Measurements from ENCODE around the gene CD80. TPM values are rescaled to one million over a fixed set of nuclear protein-coding genes. Genes with fewer than 3 reads are reported as not detected.

The CD80 gene
- total and polyA plus RNA-seq, 2 of the 8 experiments (the other 6 are each of a cell fraction or from before 2014, with no cell fraction given): 0.11 TPM; not detected in 1

- H2AFZ ChIP-seq (ENCODE audit: low read length): no peak overlapping the region
- POLR2A ChIA-PET (ENCODE audit: partially characterized antibody): interaction anchor here (0.6 kb wide), 1 partner anchor 68 kb away, joined by 3 read pairs; no protein-coding TSS in a partner anchor
These were observed 25.8 kb upstream of the CD80 start for GRCh38 chr3:119585208-119585607.

More at GRCh38 chr3:119585208-119585607, 25.8 kb upstream of the CD80 start:
- Histone ChIP-seq H4K20me1 (replicated peaks in 1 of 2; ENCODE audit: control insufficient read depth in 1 of 2, insufficient read depth in 2 of 2, low read length in 2 of 2) (no peaks in the 10 kb centered on the region), H4K91ac (replicated peaks; ENCODE audit: insufficient read length, low read length) (no peak overlapping the region), H4K8ac (ENCODE audit: extremely low read depth, insufficient read depth, low read length) (no peak overlapping the region), H3K27ac (ENCODE audit: low read depth, low read length) (no peak overlapping the region), H3K79me2 (ENCODE audit: control insufficient read depth in 1 of 2, insufficient read depth in 2 of 2, low read length in 2 of 2) (no peaks in the 10 kb centered on the region), H3K9me3 (ENCODE audit: insufficient read depth in 2 of 2, low read depth in 1 of 2, low read length in 1 of 2) (no peaks in the 10 kb centered on the region), H3K14ac (ENCODE audit: insufficient read length) (no peak overlapping the region), H4K5ac (ENCODE audit: insufficient read length, low read depth, low read length) (no peak overlapping the region), H2BK15ac (ENCODE audit: low read length) (no peak overlapping the region), H3K23ac (ENCODE audit: insufficient read length) (peak overlapping the region; percentile 37), H3K9ac (replicated peaks in 1 of 4; ENCODE audit: extremely low read depth in 1 of 4, low read depth in 3 of 4, low read length in 3 of 4) (no peak overlapping the region), H3K4me3 (ENCODE audit: extremely low read depth in 1 of 4, insufficient read depth in 2 of 4, low read depth in 3 of 4, low read length in 4 of 4) (no peak overlapping the region), H3K23me2 (ENCODE audit: low read depth, low read length) (no peaks in the 10 kb centered on the region; the same call in 1 of the 2 replicates), H3K27me3 (replicated peaks in 1 of 4; ENCODE audit: control insufficient read depth in 3 of 4, extremely low read depth in 1 of 4, insufficient read depth in 3 of 4, low read length in 3 of 4) (peaks cover 0 to 5% (median 5%) of the 10 kb centered on the region in 4 experiments; a peak in 4 of 7 replicates), H3K79me1 (ENCODE audit: low read depth, low read length) (no peaks in the 10 kb centered on the region), H2AK5ac (ENCODE audit: low read depth, low read length) (no peak overlapping the region), H3K36me3 (ENCODE audit: control insufficient read depth in 2 of 4, insufficient read depth in 4 of 4, low read length in 3 of 4) (no peaks in the 10 kb centered on the region), H2BK5ac (ENCODE audit: low read depth, low read length) (no peak overlapping the region), H3K4me1 (replicated peaks in 1 of 4; ENCODE audit: control insufficient read depth in 3 of 4, insufficient read depth in 4 of 4, low read length in 3 of 4) (peaks cover 3 to 9% (median 8%) of the 10 kb centered on the region in 4 experiments), H2BK120ac (replicated peaks; ENCODE audit: low read depth, low read length) (no peak overlapping the region), H3K18ac (ENCODE audit: extremely low read depth, low read length) (no peak overlapping the region), H3K56ac (replicated peaks; ENCODE audit: insufficient read length, low read depth, low read length) (no peak overlapping the region), H2BK20ac (ENCODE audit: low read length) (no peak overlapping the region), H2BK12ac (ENCODE audit: low read depth, low read length) (no peak overlapping the region), H3K4me2 (ENCODE audit: insufficient read depth in 1 of 2, low read depth in 2 of 2, low read length in 2 of 2) (no peak overlapping the region), H3K4ac (replicated peaks; ENCODE audit: insufficient read length, low read depth, low read length) (no peak overlapping the region)
- DNase-seq (ENCODE audit: low read depth in 1 of 2, low spot score in 2 of 2): no peak
- WGBS, 2 experiments (ENCODE audit: extremely low coverage in 1 of 2, insufficient coverage in 1 of 2, insufficient read length in 1 of 2, insufficient replicate concordance in 2 of 2, low coverage in 1 of 2, low lambda C conversion rate in 2 of 2, missing lambda C conversion rate in 1 of 2): 92% methylated on average over 10 of the region's 10 CpGs; no CpG with 5 or more reads in 1 of the 2 experiments
- no peak for FAIRE-seq
- TF ChIP-seq SIN3A (conservative IDR thresholded peaks at IDR 0.05 in 1 of 2, IDR thresholded peaks at IDR 0.05 in 1 of 2; ENCODE audit: low read depth in 1 of 2, low read length in 2 of 2): no peak
- TF ChIP-seq TEAD4 (IDR thresholded peaks at IDR 0.05; ENCODE audit: low read depth, low read length): no peak
- TF ChIP-seq POU5F1 (IDR thresholded peaks at IDR 0.05; ENCODE audit: low read depth, low read length): no peak
- TF ChIP-seq SUZ12 (IDR thresholded peaks at IDR 0.05; ENCODE audit: low read length): no peak
- no peak for TF ChIP-seq KDM1A (IDR thresholded peaks at IDR 0.05; ENCODE audit: borderline replicate concordance, low read length)
- TF ChIP-seq RXRA (IDR thresholded peaks at IDR 0.05; ENCODE audit: insufficient read depth, low read depth, low read length): no peak
- no peak for TF ChIP-seq HDAC2 (IDR thresholded peaks at IDR 0.05; ENCODE audit: borderline replicate concordance in 1 of 2, low read depth in 2 of 2, low read length in 2 of 2)
- TF ChIP-seq POLR2AphosphoS5 (IDR thresholded peaks at IDR 0.05; ENCODE audit: low read depth, low read length): no peak
- no peak for TF ChIP-seq KDM4A (IDR thresholded peaks at IDR 0.05; ENCODE audit: low read depth, low read length, severe bottlenecking)
- CTCF ChIA-PET (ENCODE audit: partially characterized antibody): interaction anchor here (2.9 kb wide), 1 partner anchor 15 kb away, joined by 17 read pairs; no protein-coding TSS in a partner anchor
